ENCODE data around the gene RBM26. TPM values are rescaled to one million over a fixed set of nuclear protein-coding genes. Genes with fewer than 3 reads are reported as not detected.
A peak's percentile ranks its signal among the peaks of the same experiment; 100 is the strongest.

The RBM26 gene
- total RNA-seq, 4 donors from 2014 or later: 21.1 to 43.1 (median 26.9) TPM

DNA sequence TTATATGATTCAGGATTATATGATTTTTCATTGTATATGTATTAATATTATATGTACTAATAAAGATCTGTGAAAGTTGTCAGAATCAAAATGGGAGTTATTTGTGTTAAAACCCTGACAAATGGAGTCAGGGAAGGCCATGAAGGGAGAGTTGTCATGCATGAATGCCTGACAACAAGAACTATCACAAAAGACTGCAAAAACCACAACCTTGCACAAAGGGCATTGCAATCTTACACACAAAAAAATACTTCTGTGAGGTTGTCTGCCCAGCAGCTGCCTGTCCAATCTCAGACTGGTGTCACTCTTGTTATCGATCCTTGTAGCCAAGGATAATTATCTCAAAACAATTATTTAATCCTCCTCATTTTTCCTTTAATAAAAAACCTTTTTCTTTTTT, 21.2 kb upstream of the RBM26 start:
- Histone ChIP-seq H3K9me3 (no peaks in the 10 kb centered on the region), H3K4me1 (no peaks in the 10 kb centered on the region), H3K27ac (no peak overlapping the region), H3K36me3 (no peaks in the 10 kb centered on the region), H3K27me3 (no peaks in the 10 kb centered on the region), H3K4me3 (no peak overlapping the region)
- TF ChIP-seq POLR2AphosphoS5 (IDR thresholded peaks at IDR 0.05) (no peak), EP300 (IDR thresholded peaks at IDR 0.05) (no peak), POLR2A (IDR thresholded peaks at IDR 0.05) (no peak)
- TF ChIP-seq, protein P1, sequence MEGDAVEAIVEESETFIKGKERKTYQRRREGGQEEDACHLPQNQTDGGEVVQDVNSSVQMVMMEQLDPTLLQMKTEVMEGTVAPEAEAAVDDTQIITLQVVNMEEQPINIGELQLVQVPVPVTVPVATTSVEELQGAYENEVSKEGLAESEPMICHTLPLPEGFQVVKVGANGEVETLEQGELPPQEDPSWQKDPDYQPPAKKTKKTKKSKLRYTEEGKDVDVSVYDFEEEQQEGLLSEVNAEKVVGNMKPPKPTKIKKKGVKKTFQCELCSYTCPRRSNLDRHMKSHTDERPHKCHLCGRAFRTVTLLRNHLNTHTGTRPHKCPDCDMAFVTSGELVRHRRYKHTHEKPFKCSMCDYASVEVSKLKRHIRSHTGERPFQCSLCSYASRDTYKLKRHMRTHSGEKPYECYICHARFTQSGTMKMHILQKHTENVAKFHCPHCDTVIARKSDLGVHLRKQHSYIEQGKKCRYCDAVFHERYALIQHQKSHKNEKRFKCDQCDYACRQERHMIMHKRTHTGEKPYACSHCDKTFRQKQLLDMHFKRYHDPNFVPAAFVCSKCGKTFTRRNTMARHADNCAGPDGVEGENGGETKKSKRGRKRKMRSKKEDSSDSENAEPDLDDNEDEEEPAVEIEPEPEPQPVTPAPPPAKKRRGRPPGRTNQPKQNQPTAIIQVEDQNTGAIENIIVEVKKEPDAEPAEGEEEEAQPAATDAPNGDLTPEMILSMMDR (IDR thresholded peaks at IDR 0.05): no peak
- no peak for ATAC-seq
- 100% methylated on average over 1 of the region's 1 CpG for WGBS, 2 donors (ENCODE audit: low coverage in 1 of 2)

DNA sequence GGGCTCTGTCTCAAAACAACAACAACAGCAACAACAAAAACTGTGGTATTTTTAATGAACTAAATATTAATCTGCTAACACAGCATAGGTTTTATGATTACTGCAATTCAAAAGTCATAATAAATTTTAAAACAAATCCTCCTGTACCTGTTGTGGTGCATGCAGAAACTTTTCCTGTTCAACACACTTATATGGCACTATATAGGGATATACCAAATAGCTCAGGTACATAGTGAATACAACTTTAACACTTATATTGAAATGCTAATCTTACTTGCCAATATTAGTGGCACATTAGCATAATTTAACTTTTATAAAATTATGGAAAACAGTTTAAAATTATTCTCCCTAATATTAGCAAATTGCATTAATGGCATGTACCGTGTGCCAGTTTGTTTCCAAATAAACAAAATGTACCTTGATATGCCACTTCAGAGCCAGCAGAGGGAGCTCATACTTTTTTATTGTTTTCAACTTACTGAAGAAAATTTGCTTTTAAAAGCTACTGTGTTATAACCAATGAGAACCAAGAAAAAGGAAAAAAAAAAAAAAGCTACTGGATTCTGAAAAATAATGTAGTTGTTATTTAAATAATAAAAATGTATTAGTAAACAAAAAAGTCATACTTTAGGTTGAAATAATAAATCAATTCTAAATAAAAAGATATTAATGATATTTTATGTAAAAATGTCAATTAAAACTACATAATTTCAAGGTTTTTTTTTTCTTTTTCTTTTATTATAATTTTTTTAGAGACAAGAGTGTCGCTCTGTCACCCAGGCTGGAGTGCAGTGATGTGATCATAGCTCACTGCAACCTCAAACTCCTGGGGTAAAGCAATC, 18.0 kb upstream of the RBM26 start:
- H3K36me3 ChIP-seq: no peaks in the 10 kb centered on the region
- no peaks in the 10 kb centered on the region for H3K4me1 ChIP-seq
- WGBS, 2 donors (ENCODE audit: low coverage in 1 of 2): 18 to 40% methylated on average over 2 of the region's 2 CpGs
- no peak for ATAC-seq
- H3K9me3 ChIP-seq: no peaks in the 10 kb centered on the region
- no peaks in the 10 kb centered on the region for H3K27me3 ChIP-seq
- no peak overlapping the region for H3K27ac ChIP-seq
- TF ChIP-seq POLR2A (IDR thresholded peaks at IDR 0.05) (no peak), EP300 (IDR thresholded peaks at IDR 0.05) (no peak), POLR2AphosphoS5 (IDR thresholded peaks at IDR 0.05) (no peak)
- TF ChIP-seq, protein P1 (IDR thresholded peaks at IDR 0.05): peak; percentile 25 to 70 (median 66)
- no peak overlapping the region for H3K4me3 ChIP-seq

DNA sequence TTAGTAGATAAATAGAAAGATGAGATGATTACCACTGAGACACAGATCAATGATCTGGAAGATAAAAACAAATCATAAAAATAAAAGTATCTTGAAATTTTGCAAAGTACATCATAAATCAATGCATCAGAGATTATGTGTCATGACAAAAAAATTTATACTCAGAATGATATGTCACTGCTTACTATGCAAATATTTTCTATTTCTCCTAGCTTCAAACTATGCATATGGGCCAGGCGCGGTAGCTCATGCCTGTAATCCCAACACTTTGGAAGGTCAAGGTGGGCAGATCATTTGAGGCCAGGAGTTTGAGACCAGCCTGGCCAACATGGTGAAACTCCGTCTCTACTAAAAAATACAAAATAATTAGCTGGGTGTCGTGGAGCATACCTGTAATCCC, 17.3 kb upstream of the RBM26 start:
- 87 to 100% methylated on average over 1 to 4 of the region's 4 CpGs for WGBS, 2 donors (ENCODE audit: low coverage in 1 of 2)

DNA sequence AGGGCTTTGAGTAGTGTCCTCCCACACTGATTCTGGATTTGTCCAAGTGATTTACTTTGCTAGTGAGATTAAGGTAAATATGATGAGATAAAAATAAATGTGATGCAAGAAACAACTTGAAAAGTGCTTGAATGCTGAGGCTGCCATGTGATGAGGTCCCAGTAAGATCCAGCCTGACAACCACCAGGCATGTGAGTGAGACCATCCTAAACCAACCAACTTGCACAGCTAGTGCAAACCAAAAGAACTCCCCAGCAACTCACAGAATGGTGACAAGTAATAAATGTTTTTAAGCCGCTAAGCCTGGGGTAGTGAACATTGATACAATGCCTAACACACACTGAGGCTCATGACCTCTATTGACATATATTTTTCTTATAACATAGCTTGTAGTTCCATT, 13.3 kb upstream of the RBM26 start:
- no peak overlapping the region for H3K4me3 ChIP-seq
- no peak overlapping the region for H3K27ac ChIP-seq
- 100% methylated on average over 1 of the region's 1 CpG for WGBS, 2 donors (ENCODE audit: low coverage in 1 of 2)
- H3K27me3 ChIP-seq: no peaks in the 10 kb centered on the region
- no peaks in the 10 kb centered on the region for H3K9me3 ChIP-seq
- no peaks in the 10 kb centered on the region for H3K4me1 ChIP-seq
- TF ChIP-seq POLR2AphosphoS5 (IDR thresholded peaks at IDR 0.05) (no peak), POLR2A (IDR thresholded peaks at IDR 0.05) (no peak), EP300 (IDR thresholded peaks at IDR 0.05) (no peak)
- TF ChIP-seq, protein P1 (IDR thresholded peaks at IDR 0.05): no peak
- ATAC-seq: no peak
- H3K36me3 ChIP-seq: no peaks in the 10 kb centered on the region

More for the DNA sequence above, 17.3 kb upstream of the RBM26 start:
- H3K27me3 ChIP-seq: no peaks in the 10 kb centered on the region
- no peaks in the 10 kb centered on the region for H3K9me3 ChIP-seq
- H3K36me3 ChIP-seq: no peaks in the 10 kb centered on the region
- H3K27ac ChIP-seq: no peak overlapping the region
- H3K4me1 ChIP-seq: no peaks in the 10 kb centered on the region
- ATAC-seq: no peak
- TF ChIP-seq POLR2AphosphoS5 (IDR thresholded peaks at IDR 0.05) (no peak), POLR2A (IDR thresholded peaks at IDR 0.05) (no peak), EP300 (IDR thresholded peaks at IDR 0.05) (no peak)
- TF ChIP-seq, protein P1 (IDR thresholded peaks at IDR 0.05): no peak
- no peak overlapping the region for H3K4me3 ChIP-seq

DNA sequence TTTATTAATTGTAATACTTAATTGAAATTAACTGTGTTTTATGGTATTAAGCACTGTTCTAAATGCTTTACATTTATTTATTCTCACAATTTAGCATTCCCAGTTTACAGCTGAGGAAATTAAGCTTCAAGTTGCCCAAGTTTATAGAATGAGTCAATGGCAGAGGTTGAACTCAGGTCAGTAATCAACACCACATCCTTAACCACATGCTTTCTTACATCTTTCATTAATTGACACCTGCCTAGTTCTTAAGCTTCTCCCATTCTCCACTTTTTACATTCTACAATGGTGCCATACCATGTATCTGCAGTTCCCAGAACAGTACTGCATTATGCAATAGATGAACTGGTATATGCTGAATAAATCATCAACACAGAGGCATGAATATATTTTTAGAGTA, 11.7 kb upstream of the RBM26 start:
- TF ChIP-seq EP300 (IDR thresholded peaks at IDR 0.05) (no peak), POLR2A (IDR thresholded peaks at IDR 0.05) (no peak), POLR2AphosphoS5 (IDR thresholded peaks at IDR 0.05) (no peak)
- TF ChIP-seq, protein P1 (IDR thresholded peaks at IDR 0.05): no peak
- peaks cover 0 to 10% of the 10 kb centered on the region in 2 donors for H3K36me3 ChIP-seq
- no peaks in the 10 kb centered on the region for H3K4me1 ChIP-seq
- no peaks in the 10 kb centered on the region for H3K9me3 ChIP-seq
- H3K27ac ChIP-seq: no peak overlapping the region
- H3K4me3 ChIP-seq: no peak overlapping the region
- no peak for ATAC-seq
- no peaks in the 10 kb centered on the region for H3K27me3 ChIP-seq

Measured in gastroesophageal sphincter (tissue), 4 donors.